Measurements from ENCODE around the gene GABRR3. TPM values are rescaled to one million over a fixed set of nuclear protein-coding genes. Genes with fewer than 3 reads are reported as not detected.
"Not testable (repeated sequence)": the region's sequence is repeated elsewhere in the genome, so short reads cannot be mapped to it uniquely, and the experiment has no call there.

Gene GABRR3
- total RNA-seq, 4 donors from 2014 or later = not detected

DNA sequence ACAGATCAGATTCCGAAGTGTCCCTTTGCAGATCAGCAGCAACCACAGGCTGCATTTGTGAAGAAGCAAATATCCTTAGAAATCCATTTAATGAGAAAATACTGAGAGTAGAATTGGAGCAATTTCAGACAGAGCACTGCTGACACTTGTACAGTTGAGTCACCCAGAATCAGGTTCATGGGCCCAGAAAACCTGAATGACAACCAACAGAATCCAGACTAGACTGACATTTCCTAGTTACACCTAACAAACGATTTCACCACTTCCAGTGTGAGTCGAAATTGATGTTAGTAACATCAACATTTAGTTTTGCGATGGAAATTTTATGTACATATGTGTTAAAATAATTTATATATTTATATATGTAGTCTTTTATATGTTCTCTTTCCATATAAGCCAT, 16.8 kb downstream of the GABRR3 start:
- intact Hi-C loops (cut with DNase I) = no loop called here
- H3K4me3 ChIP-seq = no peak overlapping the region
- H3K27ac ChIP-seq (replicated peaks in 1 of 4) = no peak overlapping the region
- no peaks in the 10 kb centered on the region for H3K36me3 ChIP-seq
- 97% methylated on average over 4 of the region's 4 CpGs for WGBS
- no peak for DNase-seq (ENCODE audit: extremely low spot score)
- no peaks in the 10 kb centered on the region for H3K9me3 ChIP-seq
- no peaks in the 10 kb centered on the region for H3K27me3 ChIP-seq
- TF ChIP-seq POLR2A (IDR thresholded peaks at IDR 0.05; ENCODE audit: low read depth) = no peak
- TF ChIP-seq, protein P1, sequence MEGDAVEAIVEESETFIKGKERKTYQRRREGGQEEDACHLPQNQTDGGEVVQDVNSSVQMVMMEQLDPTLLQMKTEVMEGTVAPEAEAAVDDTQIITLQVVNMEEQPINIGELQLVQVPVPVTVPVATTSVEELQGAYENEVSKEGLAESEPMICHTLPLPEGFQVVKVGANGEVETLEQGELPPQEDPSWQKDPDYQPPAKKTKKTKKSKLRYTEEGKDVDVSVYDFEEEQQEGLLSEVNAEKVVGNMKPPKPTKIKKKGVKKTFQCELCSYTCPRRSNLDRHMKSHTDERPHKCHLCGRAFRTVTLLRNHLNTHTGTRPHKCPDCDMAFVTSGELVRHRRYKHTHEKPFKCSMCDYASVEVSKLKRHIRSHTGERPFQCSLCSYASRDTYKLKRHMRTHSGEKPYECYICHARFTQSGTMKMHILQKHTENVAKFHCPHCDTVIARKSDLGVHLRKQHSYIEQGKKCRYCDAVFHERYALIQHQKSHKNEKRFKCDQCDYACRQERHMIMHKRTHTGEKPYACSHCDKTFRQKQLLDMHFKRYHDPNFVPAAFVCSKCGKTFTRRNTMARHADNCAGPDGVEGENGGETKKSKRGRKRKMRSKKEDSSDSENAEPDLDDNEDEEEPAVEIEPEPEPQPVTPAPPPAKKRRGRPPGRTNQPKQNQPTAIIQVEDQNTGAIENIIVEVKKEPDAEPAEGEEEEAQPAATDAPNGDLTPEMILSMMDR (IDR thresholded peaks at IDR 0.05) = no peak
- H3K4me1 ChIP-seq = peaks cover 0 to 11% (median 9%) of the 10 kb centered on the region in 4 donors

DNA sequence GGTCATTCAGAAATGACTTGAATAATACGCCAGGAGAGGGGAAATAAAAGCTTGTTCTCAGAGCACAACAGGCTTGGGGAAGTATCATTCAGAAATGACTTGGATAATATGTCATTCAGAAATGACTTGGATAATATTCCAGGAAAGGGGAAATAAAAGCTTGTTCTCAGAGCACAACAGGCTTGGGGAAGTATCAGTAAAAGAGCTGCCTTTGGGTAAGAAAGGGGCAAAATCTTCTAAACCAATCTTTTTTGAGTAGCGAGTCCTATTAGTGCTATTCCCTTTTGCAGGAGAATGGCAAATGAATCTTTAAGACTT, 20.9 kb downstream of the GABRR3 start:
- Histone ChIP-seq H3K9me3 (peaks cover 0 to 3% (median 0%) of the 10 kb centered on the region in 4 donors), H3K27ac (replicated peaks in 1 of 4) (no peak overlapping the region), H3K4me3 (no peak overlapping the region), H3K36me3 (no peaks in the 10 kb centered on the region), H3K4me1 (peaks cover 0 to 11% (median 7%) of the 10 kb centered on the region in 4 donors), H3K27me3 (no peaks in the 10 kb centered on the region)
- TF ChIP-seq, protein P1 (IDR thresholded peaks at IDR 0.05) = no peak
- TF ChIP-seq EP300 (IDR thresholded peaks at IDR 0.05) (no peak), POLR2A (IDR thresholded peaks at IDR 0.05; ENCODE audit: low read depth) (no peak), POLR2AphosphoS5 (IDR thresholded peaks at IDR 0.05) (no peak)
- 92% methylated on average over 2 of the region's 2 CpGs for WGBS
- intact Hi-C loops (cut with DNase I) = no loop called here
- no peak for DNase-seq (ENCODE audit: extremely low spot score)

DNA sequence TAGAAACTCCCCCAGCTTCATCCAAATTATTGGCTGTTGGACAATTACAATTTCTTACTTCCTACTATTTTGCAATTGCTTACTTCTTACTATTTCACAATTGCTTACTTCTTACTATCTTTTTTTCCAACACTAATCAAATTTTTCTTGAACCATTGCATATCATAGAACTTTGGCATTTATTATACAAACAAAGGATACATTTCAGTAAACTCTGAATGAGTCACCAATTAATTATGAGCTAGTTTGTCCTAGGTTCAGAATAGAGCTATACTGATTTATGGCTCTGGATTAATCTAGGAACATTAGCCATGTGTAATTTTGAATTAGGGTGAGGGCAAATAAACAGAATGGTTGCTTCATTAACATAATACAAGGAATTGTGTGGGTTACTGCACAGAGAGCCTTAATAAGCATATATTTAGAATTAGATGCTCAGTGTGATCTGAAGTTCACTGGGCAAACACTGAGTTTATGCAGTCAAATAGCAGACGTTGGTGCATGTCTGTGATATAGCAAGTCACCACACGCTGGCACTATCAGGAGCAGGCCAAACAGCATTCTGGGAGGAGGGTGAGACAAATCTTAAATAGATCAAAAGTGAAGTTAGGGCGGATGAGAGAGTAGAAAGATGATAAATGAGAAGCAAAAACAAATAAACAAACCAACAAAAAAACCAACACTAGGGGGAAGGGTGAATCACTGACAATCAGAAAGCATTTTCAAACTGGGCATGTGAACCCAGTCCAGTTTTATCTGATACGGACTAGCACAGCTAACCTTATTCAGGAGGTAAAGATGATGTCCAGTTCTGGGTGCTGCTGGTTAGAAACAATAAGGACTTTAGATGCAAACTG, 21.5 kb downstream of the GABRR3 start:
- intact Hi-C loops (cut with DNase I) = no loop called here
- Histone ChIP-seq H3K4me1 (peaks cover 0 to 11% (median 7%) of the 10 kb centered on the region in 4 donors), H3K27me3 (no peaks in the 10 kb centered on the region), H3K27ac (replicated peaks in 1 of 4) (no peak overlapping the region), H3K9me3 (peaks cover 0 to 3% (median 0%) of the 10 kb centered on the region in 4 donors), H3K36me3 (no peaks in the 10 kb centered on the region), H3K4me3 (no peak overlapping the region)
- no peak for DNase-seq (ENCODE audit: extremely low spot score)
- TF ChIP-seq POLR2A (IDR thresholded peaks at IDR 0.05; ENCODE audit: low read depth) (no peak), EP300 (IDR thresholded peaks at IDR 0.05) (no peak), POLR2AphosphoS5 (IDR thresholded peaks at IDR 0.05) (no peak)
- TF ChIP-seq, protein P1 (IDR thresholded peaks at IDR 0.05) = no peak
- 68% methylated on average over 4 of the region's 4 CpGs for WGBS

- H3K36me3 ChIP-seq = no peaks in the 10 kb centered on the region
- no peaks in the 10 kb centered on the region for H3K27me3 ChIP-seq
- 38% methylated on average over 2 of the region's 2 CpGs for WGBS
- DNase-seq (ENCODE audit: extremely low spot score) = no peak
- TF ChIP-seq, protein P1 (IDR thresholded peaks at IDR 0.05) = no peak
- TF ChIP-seq POLR2AphosphoS5 (IDR thresholded peaks at IDR 0.05) = no peak
- TF ChIP-seq EP300 (IDR thresholded peaks at IDR 0.05) = no peak
- H3K4me3 ChIP-seq = no peak overlapping the region
- H3K4me1 ChIP-seq = peaks cover 0 to 11% (median 7%) of the 10 kb centered on the region in 4 donors
- intact Hi-C loops (cut with DNase I) = no loop called here
- no peak overlapping the region for H3K27ac ChIP-seq (replicated peaks in 1 of 4)
- peaks cover 0 to 3% (median 0%) of the 10 kb centered on the region in 4 donors for H3K9me3 ChIP-seq
Observed at GRCh38 chr3:98012979-98013378, 22.1 kb downstream of the GABRR3 start.

DNA sequence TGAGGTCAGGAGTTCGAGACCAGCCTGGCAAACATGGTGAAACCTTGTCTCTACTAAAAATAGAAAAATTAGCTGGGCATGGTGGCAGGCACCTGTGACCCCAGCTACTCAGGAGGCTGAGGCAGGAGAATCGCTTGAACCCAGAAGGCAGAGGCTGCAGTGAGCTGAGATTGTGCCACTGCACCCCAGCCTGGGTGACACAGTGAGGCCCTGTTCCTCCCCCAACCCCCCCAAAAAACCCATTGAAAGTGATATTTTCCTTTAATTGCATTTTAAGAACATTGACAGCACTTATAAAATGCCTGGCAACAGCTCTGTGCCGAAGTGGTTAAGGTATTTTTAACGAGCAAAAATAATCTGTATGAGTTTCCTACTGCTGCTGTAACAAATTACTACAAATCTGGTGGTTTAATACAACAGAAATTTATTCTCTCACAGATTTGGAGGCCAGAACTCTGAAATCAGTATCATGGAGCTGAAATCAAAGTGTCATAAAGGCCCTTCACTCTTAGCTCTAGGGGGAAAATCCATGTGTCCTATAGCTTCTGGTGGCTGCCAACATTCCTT, 24.1 kb downstream of the GABRR3 start:
- H3K4me3 ChIP-seq; H3K36me3 ChIP-seq; H3K9me3 ChIP-seq; DNase-seq (ENCODE audit: extremely low spot score); H3K27ac ChIP-seq (replicated peaks in 1 of 4); intact Hi-C loops (cut with DNase I); H3K27me3 ChIP-seq: not testable (repeated sequence)
- WGBS = 96% methylated on average over 4 of the region's 4 CpGs
- peaks cover 0 to 11% (median 7%) of the 10 kb centered on the region in 4 donors for H3K4me1 ChIP-seq

Measured in esophagus muscularis mucosa (tissue), 4 donors.